Camera-type eye (tissue), 1 donor: ENCODE measurements around the gene TMEM207. TPM values are rescaled to one million over a fixed set of nuclear protein-coding genes. Genes with fewer than 3 reads are reported as not detected.

Experiments
- total RNA-seq: library from RNA; depleted of rRNA; stranded (reverse); fragments of >200 nt; gene quantifications from one replicate; pipeline ENCODE4 v1.2.3, GENCODE V29; 2014

Gene TMEM207
- not detected for total RNA-seq

DNA sequence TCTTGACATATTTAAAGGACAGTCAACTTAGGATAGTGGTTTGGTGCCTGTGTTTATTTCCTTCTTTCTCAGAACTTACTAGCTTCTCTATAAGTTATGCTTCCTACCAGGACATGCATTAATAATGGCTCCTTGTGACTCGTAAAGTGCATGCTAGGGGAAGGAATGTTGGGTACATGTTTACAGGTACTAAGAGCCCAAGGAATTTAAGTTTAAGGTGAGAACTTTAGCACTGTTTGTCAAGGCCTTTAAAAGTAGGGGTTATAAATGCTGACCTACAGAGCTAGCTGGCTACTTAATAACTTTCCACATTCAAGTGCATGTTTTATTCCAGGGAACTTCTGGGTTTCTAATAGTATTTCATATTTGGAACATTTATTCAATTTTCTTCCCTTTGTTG, at the start of gene TMEM207:
TMEM207 (minus strand) TSS at position 101 of the 400 bp plus-strand sequence; CDS start at position 9, 92 bp downstream.

DNA sequence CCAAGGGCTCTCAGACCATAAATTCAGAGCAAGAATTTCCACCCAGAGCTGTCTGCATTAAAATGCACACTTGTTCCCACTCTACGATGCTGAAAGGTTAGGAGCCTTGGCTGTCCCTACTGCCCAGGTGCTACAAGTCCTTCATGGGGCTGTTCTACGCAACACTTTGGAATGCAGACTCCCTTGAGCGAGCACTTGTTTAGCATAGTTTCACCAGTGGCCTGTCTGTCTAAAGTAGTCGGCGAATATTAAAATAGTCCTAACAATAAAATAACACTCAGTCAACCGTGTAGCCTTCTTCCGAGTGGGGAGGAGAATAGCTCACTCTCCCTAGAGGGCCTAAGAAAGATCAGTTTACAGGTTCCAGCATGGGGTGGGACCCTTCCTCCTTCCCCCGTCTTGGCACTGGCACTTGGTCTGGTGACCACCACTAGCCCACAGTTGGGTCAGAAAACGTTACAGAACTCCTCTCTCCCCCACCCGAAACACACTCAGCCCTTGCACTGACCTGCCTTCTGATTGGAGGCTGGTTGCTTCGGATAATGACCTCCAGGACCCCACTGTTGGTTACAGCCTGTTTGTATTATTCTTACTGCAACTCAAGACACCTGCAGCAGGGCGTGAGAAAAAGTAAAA, 62.0 kb downstream of the TMEM207 start, which contains the start of gene CLDN16:
CLDN16 (plus strand) TSS at position 586 of the 636 bp plus-strand sequence. CDS start 167 bp downstream, outside the sequence.

Other genes starting within 250 kb of the TMEM207 start
- gene CLDN1, start 127.5 kb downstream of the TMEM207 start, total RNA-seq, result 9.4 TPM
- gene CLDN16, start 61.7 kb downstream of the TMEM207 start, total RNA-seq, result 0.16 TPM
- gene IL1RAP, start 64.2 kb upstream of the TMEM207 start, total RNA-seq, result 11.4 TPM